Measurements from ENCODE around the gene ETV7.

ETV7 gene

DNA sequence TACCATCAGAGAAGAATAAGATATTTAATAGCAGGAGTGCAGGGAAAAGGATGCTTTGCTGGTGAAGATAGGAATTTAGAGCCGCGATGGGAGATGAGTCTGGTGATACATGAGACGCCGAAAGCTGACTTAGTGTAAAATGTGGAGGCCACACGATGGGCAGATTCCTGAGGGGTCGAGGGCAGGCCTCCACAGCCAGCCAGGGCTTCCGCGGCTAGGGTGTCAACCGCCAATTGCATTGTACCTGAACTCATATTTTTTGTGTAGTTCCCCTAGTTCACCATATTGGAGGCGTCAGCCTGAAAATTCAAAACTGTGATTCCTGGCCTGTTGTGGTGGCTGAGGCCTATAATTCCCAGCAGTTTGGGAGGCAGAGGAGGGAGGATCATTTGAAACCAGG, 8.5 kb downstream of the ETV7 start:
- TF ChIP-seq POLR2AphosphoS5 (IDR thresholded peaks at IDR 0.05; ENCODE audit: borderline replicate concordance, low read depth, low read length) (no peak), FOXP2 (optimal IDR thresholded peaks at IDR 0.05; ENCODE audit: control extremely low read depth, extremely low read length, insufficient read depth) (no peak), EZH2 (IDR thresholded peaks at IDR 0.05) (no peak)
- H3K9ac ChIP-seq (ENCODE audit: insufficient read length), result no peak overlapping the region
- no peaks in the 10 kb centered on the region for H3K9me3 ChIP-seq (ENCODE audit: low read depth, low read length)
- no peaks in the 10 kb centered on the region for H3K36me3 ChIP-seq (ENCODE audit: insufficient read depth, low read length)
- H3K27ac ChIP-seq, result no peak overlapping the region
- no peak for DNase-seq (ENCODE audit: low read depth, low spot score)
- H3K4me3 ChIP-seq, result no peak overlapping the region

DNA sequence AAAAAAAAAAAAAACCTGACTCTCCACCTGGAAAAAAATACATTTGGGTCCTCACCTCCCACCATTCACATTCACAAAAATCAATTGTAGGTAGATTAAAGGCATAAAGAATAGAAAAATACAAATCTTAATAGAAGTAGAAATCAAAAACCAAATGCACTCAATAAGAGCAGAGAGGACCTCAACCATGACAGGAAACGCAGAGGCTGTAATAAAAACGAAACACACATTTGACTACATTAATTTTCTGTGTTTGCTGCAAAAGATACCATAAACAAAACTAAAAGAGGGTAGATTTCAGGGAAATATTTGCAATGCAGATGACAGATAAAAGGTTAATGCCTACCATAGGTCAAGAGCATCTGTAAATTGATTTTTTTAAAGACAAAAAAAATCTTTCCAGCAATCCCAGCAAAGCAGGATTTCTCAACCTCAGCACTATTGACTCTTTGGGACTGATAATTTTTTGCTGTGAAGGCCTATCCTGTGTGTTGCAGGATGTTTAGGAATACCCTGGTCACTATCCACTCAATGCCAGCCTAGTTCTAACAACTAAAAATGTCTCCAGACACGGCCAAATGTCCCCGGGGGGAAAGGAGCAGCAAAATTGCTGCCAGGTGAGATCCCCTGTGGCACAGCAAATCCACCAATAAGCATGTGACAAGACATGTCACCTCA, 9.1 kb downstream of the ETV7 start:
- H3K27ac ChIP-seq, result no peak overlapping the region
- H3K9me3 ChIP-seq (ENCODE audit: low read depth, low read length), result no peaks in the 10 kb centered on the region
- no peak for DNase-seq (ENCODE audit: low read depth, low spot score)
- TF ChIP-seq FOXP2 (optimal IDR thresholded peaks at IDR 0.05; ENCODE audit: control extremely low read depth, extremely low read length, insufficient read depth) (no peak), EZH2 (IDR thresholded peaks at IDR 0.05) (no peak), POLR2AphosphoS5 (IDR thresholded peaks at IDR 0.05; ENCODE audit: borderline replicate concordance, low read depth, low read length) (no peak)
- H3K9ac ChIP-seq (ENCODE audit: insufficient read length), result no peak overlapping the region
- H3K4me3 ChIP-seq, result no peak overlapping the region
- no peaks in the 10 kb centered on the region for H3K36me3 ChIP-seq (ENCODE audit: insufficient read depth, low read length)

DNA sequence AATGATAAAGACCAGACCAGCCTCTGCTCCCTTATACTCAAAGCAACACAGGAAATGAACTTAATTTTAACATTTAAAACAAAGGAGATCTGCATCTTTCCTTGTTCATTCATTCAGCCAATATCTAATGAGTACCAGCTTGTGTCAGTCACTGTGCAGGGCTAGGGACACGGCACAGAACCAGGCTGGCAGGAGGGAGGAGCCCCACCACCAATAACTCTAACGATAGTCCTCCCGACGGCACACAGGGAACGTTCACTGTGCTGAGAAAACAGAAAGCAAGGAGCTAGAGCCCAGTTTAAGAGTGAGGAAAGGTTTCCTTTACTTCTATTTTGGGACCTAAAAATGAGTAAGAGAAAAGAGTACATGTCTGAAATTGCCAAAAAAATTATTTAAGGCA, 9.9 kb downstream of the ETV7 start:
- Histone ChIP-seq H3K9me3 (ENCODE audit: low read depth, low read length) (no peaks in the 10 kb centered on the region), H3K9ac (ENCODE audit: insufficient read length) (no peak overlapping the region), H3K4me3 (no peak overlapping the region), H3K36me3 (ENCODE audit: insufficient read depth, low read length) (no peaks in the 10 kb centered on the region), H3K27ac (no peak overlapping the region)
- TF ChIP-seq EZH2 (IDR thresholded peaks at IDR 0.05) (no peak), FOXP2 (optimal IDR thresholded peaks at IDR 0.05; ENCODE audit: control extremely low read depth, extremely low read length, insufficient read depth) (no peak), POLR2AphosphoS5 (IDR thresholded peaks at IDR 0.05; ENCODE audit: borderline replicate concordance, low read depth, low read length) (no peak)
- DNase-seq (ENCODE audit: low read depth, low spot score), result no peak

DNA sequence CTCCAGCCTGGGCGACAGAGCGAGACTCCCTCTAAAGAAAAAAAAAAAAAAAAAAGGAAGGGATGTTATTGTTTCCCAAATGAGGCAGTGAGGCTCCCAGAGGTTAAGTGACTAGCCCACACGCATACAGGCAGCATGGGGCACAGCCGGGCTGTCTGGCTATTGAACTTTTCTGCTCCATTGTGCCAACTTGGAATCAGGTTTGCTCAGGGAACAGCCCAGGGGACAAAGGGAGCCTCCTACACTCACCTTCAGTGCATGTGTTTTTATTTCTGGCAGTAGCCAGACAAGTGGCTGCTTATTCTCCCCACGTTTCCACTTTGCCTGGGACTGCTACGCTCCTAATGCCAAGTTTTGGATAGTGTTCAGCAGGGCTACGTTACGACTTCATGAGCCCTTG, 10.7 kb downstream of the ETV7 start:
- Histone ChIP-seq H3K9me3 (ENCODE audit: low read depth, low read length) (no peaks in the 10 kb centered on the region), H3K27ac (no peak overlapping the region), H3K9ac (ENCODE audit: insufficient read length) (no peak overlapping the region), H3K4me3 (no peak overlapping the region), H3K36me3 (ENCODE audit: insufficient read depth, low read length) (no peaks in the 10 kb centered on the region)
- no peak for DNase-seq (ENCODE audit: low read depth, low spot score)
- TF ChIP-seq FOXP2 (optimal IDR thresholded peaks at IDR 0.05; ENCODE audit: control extremely low read depth, extremely low read length, insufficient read depth), result no peak
- no peak for TF ChIP-seq EZH2 (IDR thresholded peaks at IDR 0.05)

DNA sequence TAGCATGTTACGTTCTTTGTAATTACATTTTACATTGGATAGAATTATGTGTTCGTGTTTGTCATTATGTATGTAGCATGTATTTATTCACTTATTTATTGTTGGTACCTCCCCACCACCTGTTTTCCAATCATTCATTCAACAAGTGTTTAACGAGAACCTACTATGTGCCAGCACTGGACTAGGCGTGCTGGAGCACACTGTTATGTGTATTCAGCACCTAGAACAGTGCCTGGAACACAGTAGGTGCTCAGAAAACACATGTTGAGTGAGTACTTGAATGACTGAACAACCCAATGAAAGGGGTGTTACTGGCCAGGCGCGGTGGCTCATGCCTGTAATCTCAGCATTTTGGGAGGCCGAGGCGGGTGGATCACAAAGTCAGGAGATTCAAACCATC, 11.3 kb downstream of the ETV7 start:
- Histone ChIP-seq H3K9me3 (ENCODE audit: low read depth, low read length) (no peaks in the 10 kb centered on the region), H3K9ac (ENCODE audit: insufficient read length) (no peak overlapping the region), H3K36me3 (ENCODE audit: insufficient read depth, low read length) (no peaks in the 10 kb centered on the region), H3K27ac (no peak overlapping the region), H3K4me3 (no peak overlapping the region)
- DNase-seq (ENCODE audit: low read depth, low spot score), result no peak
- TF ChIP-seq EZH2 (IDR thresholded peaks at IDR 0.05) (no peak), FOXP2 (optimal IDR thresholded peaks at IDR 0.05; ENCODE audit: control extremely low read depth, extremely low read length, insufficient read depth) (no peak), POLR2AphosphoS5 (IDR thresholded peaks at IDR 0.05; ENCODE audit: borderline replicate concordance, low read depth, low read length) (no peak)

DNA sequence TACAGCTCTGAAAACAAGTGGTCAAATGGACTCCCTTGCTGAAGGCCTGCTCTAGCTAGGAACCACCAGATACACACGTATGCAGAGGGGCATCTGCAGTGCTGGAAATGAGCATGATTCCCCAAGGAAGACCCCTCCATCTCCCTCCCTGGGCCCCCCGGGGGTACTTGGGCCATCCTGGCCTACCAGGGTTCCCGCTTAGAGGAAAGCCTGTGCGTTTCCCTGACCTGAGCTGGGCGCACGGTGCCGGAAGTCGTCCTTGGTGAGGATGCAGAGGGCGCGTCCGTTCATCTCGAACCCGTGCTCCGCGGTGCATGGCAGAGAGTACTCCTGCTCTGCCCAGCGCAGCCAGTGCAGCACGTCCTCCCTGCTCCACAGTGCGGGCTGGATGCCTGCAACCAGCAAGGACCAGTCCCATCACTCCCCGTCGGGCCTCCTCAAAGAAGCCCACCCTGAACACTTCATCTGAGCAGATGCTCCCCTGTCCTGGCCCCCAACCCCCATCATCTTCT, 11.8 kb downstream of the ETV7 start:
- no peak overlapping the region for H3K4me3 ChIP-seq
- TF ChIP-seq FOXP2 (optimal IDR thresholded peaks at IDR 0.05; ENCODE audit: control extremely low read depth, extremely low read length, insufficient read depth) (no peak), POLR2AphosphoS5 (IDR thresholded peaks at IDR 0.05; ENCODE audit: borderline replicate concordance, low read depth, low read length) (no peak), EZH2 (IDR thresholded peaks at IDR 0.05) (no peak)
- no peaks in the 10 kb centered on the region for H3K36me3 ChIP-seq (ENCODE audit: insufficient read depth, low read length)
- no peaks in the 10 kb centered on the region for H3K9me3 ChIP-seq (ENCODE audit: low read depth, low read length)
- DNase-seq (ENCODE audit: low read depth, low spot score), result no peak
- no peak overlapping the region for H3K9ac ChIP-seq (ENCODE audit: insufficient read length)
- H3K27ac ChIP-seq, result no peak overlapping the region

DNA sequence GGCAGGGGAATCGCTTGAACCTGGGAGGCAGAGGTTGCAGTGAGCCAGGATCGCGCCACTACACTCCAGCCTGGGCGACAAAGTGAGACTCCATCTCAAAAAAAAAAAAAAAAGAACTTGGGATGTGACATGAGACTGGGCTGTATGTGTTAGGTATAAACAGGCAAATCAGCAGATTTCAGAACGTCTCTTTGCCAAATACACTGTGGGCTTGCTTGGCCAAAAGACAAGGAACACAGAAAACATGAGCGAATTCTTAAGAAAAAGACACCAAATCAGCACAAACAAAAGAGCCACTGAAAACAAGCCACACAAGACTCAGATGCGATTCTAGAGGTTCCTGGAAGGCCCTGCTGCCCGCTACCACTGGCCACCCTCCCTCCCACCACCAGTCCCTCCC, 12.5 kb downstream of the ETV7 start:
- no peak for TF ChIP-seq POLR2AphosphoS5 (IDR thresholded peaks at IDR 0.05; ENCODE audit: borderline replicate concordance, low read depth, low read length)
- no peak for TF ChIP-seq FOXP2 (optimal IDR thresholded peaks at IDR 0.05; ENCODE audit: control extremely low read depth, extremely low read length, insufficient read depth)
- TF ChIP-seq EZH2 (IDR thresholded peaks at IDR 0.05), result no peak
- Histone ChIP-seq H3K27ac (no peak overlapping the region), H3K36me3 (ENCODE audit: insufficient read depth, low read length) (no peaks in the 10 kb centered on the region), H3K9ac (ENCODE audit: insufficient read length) (no peak overlapping the region), H3K4me3 (no peak overlapping the region), H3K9me3 (ENCODE audit: low read depth, low read length) (no peaks in the 10 kb centered on the region)
- no peak for DNase-seq (ENCODE audit: low read depth, low spot score)

DNA sequence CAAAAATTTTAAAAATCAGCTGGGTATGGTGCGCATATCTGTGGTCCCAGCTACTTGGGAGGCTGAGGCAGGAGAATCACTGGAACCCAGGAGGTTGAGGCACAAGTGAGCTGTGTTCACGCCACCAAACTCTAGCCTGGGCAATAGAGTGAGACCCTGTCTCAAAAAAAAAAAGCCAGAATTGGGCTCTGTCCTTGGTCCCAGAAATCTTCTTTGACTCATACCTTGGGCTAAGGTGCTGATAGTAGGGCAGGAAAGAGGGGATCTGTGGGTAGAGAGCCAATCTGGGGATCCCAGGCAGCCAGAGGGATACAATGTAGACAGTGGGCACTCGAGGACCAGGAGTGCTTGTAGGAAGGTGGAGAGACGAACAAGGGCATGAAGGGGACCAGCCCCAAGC, 13.3 kb downstream of the ETV7 start:
- DNase-seq (ENCODE audit: low read depth, low spot score), result no peak
- H3K36me3 ChIP-seq (ENCODE audit: insufficient read depth, low read length), result no peaks in the 10 kb centered on the region
- no peaks in the 10 kb centered on the region for H3K9me3 ChIP-seq (ENCODE audit: low read depth, low read length)
- H3K4me3 ChIP-seq, result no peak overlapping the region
- H3K9ac ChIP-seq (ENCODE audit: insufficient read length), result no peak overlapping the region
- no peak overlapping the region for H3K27ac ChIP-seq
- TF ChIP-seq EZH2 (IDR thresholded peaks at IDR 0.05), result no peak
- no peak for TF ChIP-seq POLR2AphosphoS5 (IDR thresholded peaks at IDR 0.05; ENCODE audit: borderline replicate concordance, low read depth, low read length)
- no peak for TF ChIP-seq FOXP2 (optimal IDR thresholded peaks at IDR 0.05; ENCODE audit: control extremely low read depth, extremely low read length, insufficient read depth)

Data from SK-N-MC (cell line).